GM12892 (cell line): ENCODE data around the gene PLCD3.

ENCODE experiments used
- POLR2A ChIP-seq: IDR thresholded peaks from 2 replicates; pipeline ENCODE4 v1.6.1; 2011; ENCODE audit warnings: low read depth, low read length, control low read depth
- POLR2AphosphoS5 ChIP-seq: IDR thresholded peaks from 2 replicates; pipeline ENCODE4 v1.6.1; 2011; ENCODE audit warnings: low read depth, low read length, control low read depth

GRCh38 chr17:45135978-45136791, 3.9 kb upstream of the PLCD3 start:
- no peak for TF ChIP-seq POLR2AphosphoS5
- no peak for TF ChIP-seq POLR2A
